IMR-90 (cell line): ENCODE results near the gene INO80D. TPM values are rescaled to one million over a fixed set of nuclear protein-coding genes. Genes with fewer than 3 reads are reported as not detected.

Source experiments
- ATAC-seq: fragments of 200-7000 bp; cut with Tn5 transposase; 2 replicates; pipeline ENCODE4 v1.9.1; 2020; ENCODE audit warnings: low read depth, mild to moderate bottlenecking, moderate library complexity
- Bru-seq: library from RNA; stranded (reverse); fragments of 400-500 nt; gene quantifications from one replicate; lab custom pipeline; 2021; lab: Mats Ljungman, UMichigan
- BruChase-seq, 2 experiments: library from RNA; stranded (reverse); fragments of 400-500 nt; gene quantifications; one replicate each; lab custom pipeline; 2021; lab: Mats Ljungman, UMichigan
- BruUV-seq: library from RNA; stranded (reverse); fragments of 400-500 nt; replicated peaks from 2 replicates; lab custom pipeline; 2021; lab: Mats Ljungman, UMichigan
- CTCF ChIA-PET: fragments of 300-600 bp; formaldehyde crosslinking; extraction: SDS; loops from one replicate; lab custom pipeline; 2021; ENCODE audit warnings: antibody characterized with exemption; lab: Yijun Ruan, JAX
- POLR2A ChIA-PET: fragments of 300-600 bp; sonication (Branson Sonifier 250); formaldehyde crosslinking; loops from one replicate; lab custom pipeline; 2022; ENCODE audit warnings: antibody characterized with exemption; ENCODE audit not compliant: unreplicated experiment; lab: Charles Lee
- DNase-seq: peaks from one replicate; pipeline ENCODE4 v3.0.0; 2013
- H2AFZ ChIP-seq: replicated peaks from 2 replicates; pipeline ENCODE3; 2013; ENCODE audit warnings: low read length, mild to moderate bottlenecking; ENCODE audit not compliant: poor library complexity
- H2AK5ac ChIP-seq: 2 replicates; pipeline ENCODE4 v1.6.1; 2013; ENCODE audit warnings: low read depth, low read length, inconsistent platforms
- H2AK9ac ChIP-seq: replicated peaks from 2 replicates; pipeline ENCODE3; 2013; ENCODE audit warnings: mild to moderate bottlenecking, low read depth, low read length, moderate library complexity; ENCODE audit not compliant: poor library complexity
- H2BK120ac ChIP-seq: 2 replicates; pipeline ENCODE4 v1.6.1; 2013; ENCODE audit warnings: low read depth, low read length, inconsistent platforms
- H2BK15ac ChIP-seq: 3 replicates; pipeline ENCODE4 v1.6.1; 2013; ENCODE audit warnings: low read depth, low read length, inconsistent platforms
- H2BK20ac ChIP-seq: 2 replicates; pipeline ENCODE4 v1.6.1; 2013; ENCODE audit warnings: low read depth, mild to moderate bottlenecking, inconsistent platforms, low read length, moderate library complexity
- H2BK5ac ChIP-seq: 2 replicates; pipeline ENCODE4 v1.6.1; 2013; ENCODE audit warnings: mild to moderate bottlenecking, low read depth, low read length, inconsistent platforms; ENCODE audit not compliant: poor library complexity, severe bottlenecking
- H3K14ac ChIP-seq: replicated peaks from 2 replicates; pipeline ENCODE4 v1.6.1; 2013; ENCODE audit warnings: low read depth, low read length, inconsistent platforms
- H3K18ac ChIP-seq: 2 replicates; pipeline ENCODE4 v1.6.1; 2013; ENCODE audit warnings: low read depth, low read length, control low read depth
- H3K23ac ChIP-seq: 2 replicates; pipeline ENCODE4 v1.6.1; 2013; ENCODE audit warnings: low read depth, low read length, inconsistent platforms
- H3K27ac ChIP-seq: 2 replicates; pipeline ENCODE4 v1.5.1; 2013; ENCODE audit warnings: mild to moderate bottlenecking, control low read depth, low read length; ENCODE audit not compliant: insufficient read depth
- H3K27me3 ChIP-seq: 2 replicates; pipeline ENCODE4 v1.6.1; 2013; ENCODE audit warnings: low read length; ENCODE audit not compliant: control insufficient read depth, insufficient read depth
- H3K36me3 ChIP-seq: 2 replicates; pipeline ENCODE4 v1.6.1; 2013; ENCODE audit warnings: low read length, mixed read lengths; ENCODE audit not compliant: control insufficient read depth, insufficient read depth
- H3K4ac ChIP-seq: 2 replicates; pipeline ENCODE4 v1.6.1; 2013; ENCODE audit warnings: low read depth, low read length, inconsistent platforms
- H3K4me1 ChIP-seq: 2 replicates; pipeline ENCODE4 v1.6.1; 2013; ENCODE audit warnings: low read length, mixed read lengths; ENCODE audit not compliant: control insufficient read depth, insufficient read depth
- H3K4me2 ChIP-seq: 2 replicates; pipeline ENCODE4 v1.6.1; 2013; ENCODE audit warnings: low read depth, mild to moderate bottlenecking, control low read depth, low read length, moderate library complexity
- H3K4me3 ChIP-seq: 2 replicates; pipeline ENCODE4 v1.5.1; 2013; ENCODE audit warnings: low read depth, mild to moderate bottlenecking, control low read depth, low read length, moderate library complexity; ENCODE audit not compliant: insufficient read depth
- H3K56ac ChIP-seq: 2 replicates; pipeline ENCODE4 v1.6.1; 2013; ENCODE audit warnings: low read length, inconsistent platforms; ENCODE audit not compliant: insufficient read depth; ENCODE audit errors: extremely low read depth
- H3K79me1 ChIP-seq, 2 experiments: 2 replicates each; pipeline ENCODE4 v1.6.1; 2013; ENCODE audit warnings: low read length in 2 of 2, inconsistent platforms in 1 of 2, low read depth in 1 of 2
- H3K9ac ChIP-seq: 2 replicates; pipeline ENCODE4 v1.6.1; 2013; ENCODE audit warnings: low read depth, low read length, control low read depth
- H3K9me1 ChIP-seq: 2 replicates; pipeline ENCODE4 v1.6.1; 2013; ENCODE audit warnings: low read length, inconsistent platforms; ENCODE audit not compliant: insufficient read depth
- H3K9me3 ChIP-seq: 2 replicates; pipeline ENCODE4 v1.6.1; 2013; ENCODE audit warnings: low read length; ENCODE audit not compliant: control insufficient read depth, insufficient read depth
- H4K20me1 ChIP-seq: 2 replicates; pipeline ENCODE4 v1.6.1; 2013; ENCODE audit warnings: low read length, inconsistent platforms; ENCODE audit not compliant: insufficient read depth
- H4K5ac ChIP-seq: 2 replicates; pipeline ENCODE4 v1.6.1; 2013; ENCODE audit warnings: mild to moderate bottlenecking, low read depth, low read length, control low read depth
- H4K8ac ChIP-seq, 2 experiments: 2 replicates each; pipeline ENCODE4 v1.6.1; 2013; ENCODE audit warnings: low read depth in 2 of 2, low read length in 2 of 2, control low read depth in 1 of 2, inconsistent platforms in 1 of 2
- H4K91ac ChIP-seq: 2 replicates; pipeline ENCODE4 v1.6.1; 2013; ENCODE audit warnings: low read depth, low read length, inconsistent platforms; ENCODE audit not compliant: insufficient read depth
- CTCF ChIP-seq: conservative IDR thresholded peaks from 2 replicates; pipeline ENCODE4 v1.5.1; 2012; ENCODE audit warnings: mild to moderate bottlenecking, low read depth, low read length, improper control_type of control experiment
- ELK1 ChIP-seq: fragments of 150-350 bp; IDR thresholded peaks from 2 replicates; pipeline ENCODE4 v1.6.1; 2016; ENCODE audit warnings: low read depth, mild to moderate bottlenecking, low read length, moderate library complexity, borderline replicate concordance
- MXI1 ChIP-seq: IDR thresholded peaks from 2 replicates; pipeline ENCODE4 v1.6.1; 2012; ENCODE audit warnings: low read depth, mild to moderate bottlenecking, low read length, moderate library complexity, borderline replicate concordance
- RAD21 ChIP-seq: IDR thresholded peaks from 2 replicates; pipeline ENCODE4 v1.6.1; 2012; ENCODE audit warnings: low read length, improper control_type of control experiment
- RFX5 ChIP-seq: IDR thresholded peaks from 2 replicates; pipeline ENCODE4 v1.8.0; 2012; ENCODE audit warnings: low read depth, mild to moderate bottlenecking, low read length, moderate library complexity
- SMC3 ChIP-seq: fragments of 150-350 bp; IDR thresholded peaks from 2 replicates; pipeline ENCODE4 v1.6.1; 2016; ENCODE audit warnings: low read depth, mild to moderate bottlenecking, antibody characterized with exemption, low read length, moderate library complexity
- WGBS, 2 experiments: methylation state at CpG; one replicate each; pipeline versions ENCODE4 v1.1.5 to v1.1.7; 2013; ENCODE audit warnings: missing lambda C conversion rate in 2 of 2; ENCODE audit not compliant: insufficient read length in 1 of 2; ENCODE audit errors: extremely low coverage in 2 of 2; 5-methylcytosine and 5-hydroxymethylcytosine counted together
- dilution Hi-C: fragments of 300-500 bp; cut with HindIII; formaldehyde crosslinking; loops from one replicate; pipeline ENCODE4 v1.14.3; 2018; ENCODE audit warnings: low sequenced_read_pairs; ENCODE audit not compliant: unreplicated experiment
- in situ Hi-C: fragments of 300-500 bp; cut with MboI; formaldehyde crosslinking; loops from 3 replicates; pipeline ENCODE4 v1.14.3; 2019; ENCODE audit warnings: low sequenced_read_pairs, inconsistent platforms, mixed read lengths
- intact Hi-C: fragments of 100-400 bp; cut with micrococcal nuclease; formaldehyde crosslinking; loops from 2 replicates; pipeline ENCODE4 v1.10.0; 2022
- long read RNA-seq: library from polyadenylated mRNA; unstranded; transcript quantifications from one replicate; pipeline ENCODE4 v2.0.0, GENCODE V29; 2021; ENCODE audit not compliant: unreplicated experiment
- polyA plus RNA-seq, 3 experiments: library from polyadenylated mRNA; depleted of rRNA; stranded (reverse); fragments of >200 nt; gene quantifications; 2 replicates each; pipeline ENCODE4 v1.2.3, GENCODE V29; 2012; ENCODE audit warnings: low replicate concordance in 1 of 3
- total RNA-seq: library from RNA; depleted of rRNA; stranded (reverse); fragments of >200 nt; gene quantifications from 2 replicates; pipeline ENCODE4 v1.2.3, GENCODE V29; 2012; rRNA removed

INO80D gene, protein sequence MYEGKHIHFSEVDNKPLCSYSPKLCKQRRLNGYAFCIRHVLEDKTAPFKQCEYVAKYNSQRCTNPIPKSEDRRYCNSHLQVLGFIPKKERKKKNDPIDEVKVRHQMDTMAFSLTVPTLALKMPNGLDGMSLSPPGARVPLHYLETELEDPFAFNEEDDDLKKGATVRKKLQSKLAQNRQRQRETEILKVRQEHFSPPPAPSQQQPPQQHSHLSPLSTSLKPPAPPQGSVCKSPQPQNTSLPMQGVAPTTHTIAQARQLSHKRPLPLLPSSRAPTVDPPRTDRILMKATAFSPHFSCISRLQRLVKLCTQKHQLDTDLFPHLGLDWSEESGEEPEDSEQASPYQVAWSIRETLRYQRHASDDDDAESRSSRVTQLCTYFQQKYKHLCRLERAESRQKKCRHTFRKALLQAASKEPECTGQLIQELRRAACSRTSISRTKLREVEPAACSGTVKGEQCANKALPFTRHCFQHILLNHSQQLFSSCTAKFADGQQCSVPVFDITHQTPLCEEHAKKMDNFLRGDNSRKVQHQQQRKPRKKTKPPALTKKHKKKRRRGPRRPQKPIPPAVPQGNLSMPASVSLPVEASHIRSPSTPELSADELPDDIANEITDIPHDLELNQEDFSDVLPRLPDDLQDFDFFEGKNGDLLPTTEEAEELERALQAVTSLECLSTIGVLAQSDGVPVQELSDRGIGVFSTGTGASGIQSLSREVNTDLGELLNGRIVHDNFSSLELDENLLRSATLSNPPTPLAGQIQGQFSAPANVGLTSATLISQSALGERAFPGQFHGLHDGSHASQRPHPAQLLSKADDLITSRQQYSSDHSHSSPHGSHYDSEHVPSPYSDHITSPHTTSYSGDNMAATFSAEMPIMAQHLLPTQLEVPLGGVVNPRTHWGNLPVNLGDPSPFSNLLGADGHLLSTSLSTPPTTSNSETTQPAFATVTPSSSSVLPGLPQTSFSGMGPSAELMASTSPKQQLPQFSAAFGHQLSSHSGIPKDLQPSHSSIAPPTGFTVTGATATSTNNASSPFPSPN
- total RNA-seq (4.5 and 5.0 TPM in 2 replicates), polyA plus RNA-seq (2012; rRNA removed) (0.67 and 0.79 TPM in 2 replicates), Bru-seq, nascent RNA (percentile 78 among the genes with signal in this experiment), BruChase-seq, experiment 1, labeled RNA remaining after a 6-hour chase (percentile 76 among the genes with signal in this experiment), BruChase-seq, experiment 2, labeled RNA remaining after a 2-hour chase (percentile 83 among the genes with signal in this experiment)
- polyA plus RNA-seq (2012; cell fraction: cytosol; rRNA removed): 0.13 and 0.21 TPM in 2 replicates
- 1.4 and 3.7 TPM in 2 replicates for polyA plus RNA-seq (2012; cell fraction: nucleus; rRNA removed; ENCODE audit: low replicate concordance)
- long read RNA-seq, partial matches to known transcripts: 1 of 6 reads
- long read RNA-seq, other reads (novel, unspliced or antisense): 5 of 6 reads

DNA sequence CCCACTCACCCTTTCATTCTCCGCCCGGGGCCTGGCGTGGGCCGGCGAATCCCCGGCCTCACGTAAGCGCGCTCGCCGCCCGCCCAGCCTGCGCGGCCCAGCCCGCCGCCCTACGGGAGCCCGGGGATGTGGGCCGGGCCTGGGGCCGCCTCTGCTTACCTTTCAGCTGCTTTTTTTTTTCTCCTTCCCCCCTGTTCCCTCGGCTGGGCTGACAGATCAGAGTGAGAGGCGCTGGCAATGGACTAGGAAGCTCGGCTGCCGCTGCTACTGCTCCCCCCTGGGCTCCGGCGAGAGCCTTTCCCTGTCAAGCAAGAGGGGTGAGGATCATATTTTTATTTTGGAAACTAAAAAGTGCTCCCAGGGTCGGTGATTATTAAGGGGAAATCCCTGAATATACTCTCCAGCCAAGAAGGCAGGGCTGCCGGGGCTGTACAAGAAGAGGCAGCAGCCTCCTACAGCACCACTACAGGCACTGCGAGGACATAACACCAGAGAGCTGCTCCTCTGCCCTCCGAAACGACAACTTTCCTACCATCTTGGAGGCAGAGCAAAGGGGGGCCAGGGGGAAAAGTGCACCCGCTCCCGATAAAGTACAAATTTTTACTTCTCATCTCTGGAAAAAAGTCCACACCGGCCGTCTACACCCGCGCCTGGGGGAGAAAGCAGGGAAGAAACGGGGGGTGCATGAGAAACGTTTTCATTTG is at the start of gene INO80D:
INO80D (minus strand) TSS at position 433 of the 704 bp plus-strand sequence. CDS start 23,158 bp downstream, outside the sequence.
- Histone ChIP-seq H3K27ac (peak within 1 kb of the TSS; percentile 91), H3K4me1 (peaks cover 4% of the 10 kb centered on the region), H2AK9ac (peak within 1 kb of the TSS; percentile 99), H3K4me3 (peak within 1 kb of the TSS; percentile 60), H3K9ac (peak within 1 kb of the TSS; percentile 92), H2BK20ac (peak within 1 kb of the TSS; percentile 46; the same call in 1 of the 2 replicates), H3K9me1 (no peaks in the 10 kb centered on the region), H3K27me3 (no peaks in the 10 kb centered on the region), H3K79me1 (peaks cover 13 to 38% of the 10 kb centered on the region in 2 experiments), H3K9me3 (no peaks in the 10 kb centered on the region), H4K91ac (peak within 1 kb of the TSS; percentile 87), H3K18ac (peak within 1 kb of the TSS; percentile 57), H3K56ac (peak within 1 kb of the TSS; percentile 97), H4K5ac (peak within 1 kb of the TSS; percentile 78), H3K4me2 (peak within 1 kb of the TSS; percentile 99), H3K4ac (peak within 1 kb of the TSS; percentile 96), H4K8ac (peak within 1 kb of the TSS; percentile 93 to 97), H3K23ac (peak within 1 kb of the TSS; percentile 100), H2BK120ac (peak within 1 kb of the TSS; percentile 74), H4K20me1 (no peaks in the 10 kb centered on the region), H3K14ac (peak within 1 kb of the TSS; percentile 99), H3K36me3 (no peaks in the 10 kb centered on the region; the same call in 1 of the 2 replicates), H2AK5ac (peak within 1 kb of the TSS; percentile 83; the same call in 1 of the 2 replicates), H2BK15ac (peak within 1 kb of the TSS; percentile 49; the same call in 2 of the 3 replicates), H2AFZ (peak within 1 kb of the TSS; percentile 94), H2BK5ac (peak within 1 kb of the TSS; percentile 78)
- DNase-seq: peak; percentile 86
- intact Hi-C loops (loop anchor here (1.0 to 2.0 kb wide), 2 partner anchors 21 to 73 kb away; partner anchors contain the start of genes EEF1B2 and NDUFS1), dilution Hi-C loops (no loop called here), in situ Hi-C loops (no loop called here)
- peak; percentile 70 for ATAC-seq
- WGBS, 2 experiments: 0% methylated on average over 4 of the region's 39 CpGs; no CpG with 5 or more reads in 1 of the 2 experiments
- ChIA-PET POLR2A (interaction anchor here (0.5 to 0.6 kb wide), 2 partner anchors 47 to 74 kb away, joined by 3 read pairs; partner anchors contain the start of gene EEF1B2), CTCF (interaction anchor here (1.3 kb wide), 1 partner anchor 11 kb away, joined by 6 read pairs; no protein-coding TSS in a partner anchor)
- TSS peak; percentile 71 for BruUV-seq
- TF ChIP-seq RAD21 (no peak; the same call in 1 of the 2 replicates), ELK1 (no peak), CTCF (peak; percentile 52), SMC3 (no peak), MXI1 (no peak), RFX5 (no peak)
